ENCODE data around the gene CLDND1. TPM values are rescaled to one million over a fixed set of nuclear protein-coding genes. Genes with fewer than 3 reads are reported as not detected.

The CLDND1 gene
- total and polyA plus RNA-seq, 3 donors from 2014 or later, result 150 to 207 (median 162) TPM

DNA sequence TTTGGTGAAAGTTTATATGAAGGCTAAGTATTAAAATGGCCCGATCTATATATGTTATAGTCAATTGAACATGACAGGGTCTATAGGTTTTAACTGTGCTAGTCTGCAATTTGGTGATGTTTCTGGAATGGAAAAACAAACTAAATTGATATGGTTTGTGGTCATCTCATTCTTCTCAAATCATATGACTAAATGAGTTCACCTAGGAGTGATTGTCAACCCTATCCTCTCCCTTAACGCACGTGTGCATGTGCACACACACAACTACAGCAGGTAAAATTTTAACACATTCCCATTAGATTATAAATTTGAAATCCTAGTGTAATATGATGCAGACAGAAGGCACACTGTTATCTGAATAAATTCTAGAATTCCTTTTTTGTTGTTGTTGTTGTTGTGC lies 9.0 kb downstream of the CLDND1 start:
- H3K36me3 ChIP-seq (ENCODE audit: low read depth, missing control alignments), result no peaks in the 10 kb centered on the region
- 94 to 96% methylated on average over 3 of the region's 3 CpGs for WGBS, 2 donors

DNA sequence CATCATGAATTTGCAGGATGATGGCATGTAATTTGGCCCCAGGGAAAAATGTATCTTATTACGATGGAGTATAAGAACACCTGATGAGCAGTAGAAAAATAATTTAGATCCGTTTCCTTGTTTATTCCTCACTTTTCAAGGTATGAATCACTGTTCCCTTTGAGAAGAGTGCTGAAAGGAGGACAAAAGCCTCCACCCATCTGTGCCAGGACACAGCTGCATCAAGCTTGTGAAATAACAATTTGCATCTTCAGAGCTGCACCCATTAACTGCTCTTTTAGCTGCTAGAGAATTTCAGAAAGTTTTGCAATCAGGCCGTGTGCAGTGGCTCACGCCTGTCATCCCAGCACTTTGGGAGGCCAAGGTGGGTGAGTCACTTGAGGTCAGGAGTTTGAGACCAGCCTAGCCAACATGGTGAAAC lies 9.6 kb downstream of the CLDND1 start:
- no peaks in the 10 kb centered on the region for H3K4me1 ChIP-seq
- 87 to 89% methylated on average over 4 of the region's 4 CpGs for WGBS, 2 donors
- intact Hi-C loops (cut with DNase I; ENCODE audit: low total_unique reads), result no loop called here
- H3K27ac ChIP-seq, result no peak overlapping the region
- H3K4me3 ChIP-seq, result no peak overlapping the region
- no peaks in the 10 kb centered on the region for H3K9me3 ChIP-seq
- no peak for DNase-seq
- H3K36me3 ChIP-seq (ENCODE audit: low read depth, missing control alignments), result no peaks in the 10 kb centered on the region
- H3K27me3 ChIP-seq, result no peaks in the 10 kb centered on the region
- TF ChIP-seq, protein P1, sequence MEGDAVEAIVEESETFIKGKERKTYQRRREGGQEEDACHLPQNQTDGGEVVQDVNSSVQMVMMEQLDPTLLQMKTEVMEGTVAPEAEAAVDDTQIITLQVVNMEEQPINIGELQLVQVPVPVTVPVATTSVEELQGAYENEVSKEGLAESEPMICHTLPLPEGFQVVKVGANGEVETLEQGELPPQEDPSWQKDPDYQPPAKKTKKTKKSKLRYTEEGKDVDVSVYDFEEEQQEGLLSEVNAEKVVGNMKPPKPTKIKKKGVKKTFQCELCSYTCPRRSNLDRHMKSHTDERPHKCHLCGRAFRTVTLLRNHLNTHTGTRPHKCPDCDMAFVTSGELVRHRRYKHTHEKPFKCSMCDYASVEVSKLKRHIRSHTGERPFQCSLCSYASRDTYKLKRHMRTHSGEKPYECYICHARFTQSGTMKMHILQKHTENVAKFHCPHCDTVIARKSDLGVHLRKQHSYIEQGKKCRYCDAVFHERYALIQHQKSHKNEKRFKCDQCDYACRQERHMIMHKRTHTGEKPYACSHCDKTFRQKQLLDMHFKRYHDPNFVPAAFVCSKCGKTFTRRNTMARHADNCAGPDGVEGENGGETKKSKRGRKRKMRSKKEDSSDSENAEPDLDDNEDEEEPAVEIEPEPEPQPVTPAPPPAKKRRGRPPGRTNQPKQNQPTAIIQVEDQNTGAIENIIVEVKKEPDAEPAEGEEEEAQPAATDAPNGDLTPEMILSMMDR (IDR thresholded peaks at IDR 0.05), result no peak
- no peak for TF ChIP-seq POLR2A (IDR thresholded peaks at IDR 0.05)

More for the DNA sequence above, 9.0 kb downstream of the CLDND1 start:
- no peak for DNase-seq
- TF ChIP-seq, protein P1 (IDR thresholded peaks at IDR 0.05), result no peak
- no peak for TF ChIP-seq POLR2A (IDR thresholded peaks at IDR 0.05)
- H3K9me3 ChIP-seq, result no peaks in the 10 kb centered on the region
- no peak overlapping the region for H3K4me3 ChIP-seq
- no peak overlapping the region for H3K27ac ChIP-seq
- H3K27me3 ChIP-seq, result no peaks in the 10 kb centered on the region
- intact Hi-C loops (cut with DNase I; ENCODE audit: low total_unique reads), result no loop called here
- H3K4me1 ChIP-seq, result no peaks in the 10 kb centered on the region

DNA sequence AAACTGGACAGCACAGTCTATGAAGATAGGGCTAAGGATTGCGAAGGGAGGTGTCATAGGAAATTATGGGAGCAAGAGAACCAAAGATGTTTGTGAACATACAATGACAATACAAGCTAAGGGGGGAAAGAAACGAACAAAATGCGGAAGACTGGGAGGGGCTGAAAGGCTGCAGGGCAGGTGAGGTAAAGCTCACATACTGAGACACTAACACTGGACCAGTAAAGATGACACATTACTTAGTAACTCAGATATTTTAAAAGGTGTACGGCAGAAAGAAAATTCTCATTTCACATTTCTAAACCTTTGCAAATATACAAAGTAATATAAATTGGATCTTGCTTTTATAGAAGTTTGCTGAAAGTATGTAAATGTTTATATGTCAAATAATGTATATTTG lies 10.1 kb downstream of the CLDND1 start:
- Histone ChIP-seq H3K4me1 (no peaks in the 10 kb centered on the region), H3K9me3 (no peaks in the 10 kb centered on the region), H3K27me3 (no peaks in the 10 kb centered on the region), H3K4me3 (no peak overlapping the region), H3K27ac (no peak overlapping the region), H3K36me3 (ENCODE audit: low read depth, missing control alignments) (no peaks in the 10 kb centered on the region)
- TF ChIP-seq, protein P1 (IDR thresholded peaks at IDR 0.05), result no peak
- no peak for TF ChIP-seq POLR2A (IDR thresholded peaks at IDR 0.05)
- intact Hi-C loops (cut with DNase I; ENCODE audit: low total_unique reads), result no loop called here
- no peak for DNase-seq
- WGBS, 2 donors, result 87 to 90% methylated on average over 4 of the region's 4 CpGs

DNA sequence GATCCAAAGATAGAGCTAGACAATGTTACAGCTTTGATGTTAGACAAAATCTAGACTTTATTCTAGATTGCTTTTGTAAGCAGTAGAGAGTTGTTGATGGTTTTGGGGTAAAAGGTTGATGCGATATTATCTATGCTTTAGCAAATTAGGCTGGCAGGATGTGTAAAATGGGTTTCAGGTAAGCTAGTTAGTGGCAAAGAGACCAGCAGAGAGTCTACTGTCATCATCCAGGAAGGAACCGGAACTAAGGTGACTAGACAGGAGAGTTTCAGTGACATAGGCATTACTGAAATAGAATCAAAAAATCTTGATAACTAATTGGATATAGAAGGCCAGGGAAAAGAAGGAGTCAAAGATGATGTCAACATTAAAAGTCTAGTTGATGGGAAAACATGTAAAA lies 14.1 kb downstream of the CLDND1 start:
- 95% methylated on average over 2 of the region's 2 CpGs for WGBS, 2 donors
- H3K27ac ChIP-seq, result no peak overlapping the region
- no peaks in the 10 kb centered on the region for H3K4me1 ChIP-seq
- no peak overlapping the region for H3K4me3 ChIP-seq
- no peaks in the 10 kb centered on the region for H3K36me3 ChIP-seq (ENCODE audit: low read depth, missing control alignments)
- no peak for TF ChIP-seq POLR2A (IDR thresholded peaks at IDR 0.05)
- TF ChIP-seq, protein P1 (IDR thresholded peaks at IDR 0.05), result no peak
- no peaks in the 10 kb centered on the region for H3K27me3 ChIP-seq
- DNase-seq, result no peak
- H3K9me3 ChIP-seq, result no peaks in the 10 kb centered on the region
- intact Hi-C loops (cut with DNase I; ENCODE audit: low total_unique reads), result no loop called here

DNA sequence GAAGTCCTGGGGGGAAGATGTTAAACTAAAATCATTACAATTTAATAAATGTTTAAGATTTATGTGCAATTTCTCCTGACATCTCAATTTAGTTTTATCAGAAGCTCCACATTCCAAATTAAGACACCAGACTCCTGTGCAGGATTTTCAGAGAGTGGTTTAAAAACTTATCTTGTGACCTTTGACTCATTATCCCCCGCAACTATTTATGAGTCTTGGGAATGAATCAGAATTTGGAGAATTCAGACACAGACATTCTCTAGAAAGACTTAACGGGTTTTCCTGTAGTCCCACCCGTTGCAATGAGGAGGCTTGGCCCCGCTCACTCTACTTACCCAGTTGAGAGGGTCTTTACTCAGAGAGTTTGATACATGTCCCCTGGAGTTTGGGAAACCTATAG lies 18.2 kb downstream of the CLDND1 start:
- intact Hi-C loops (cut with DNase I; ENCODE audit: low total_unique reads), result no loop called here
- no peak for TF ChIP-seq POLR2A (IDR thresholded peaks at IDR 0.05)
- TF ChIP-seq, protein P1 (IDR thresholded peaks at IDR 0.05), result no peak
- WGBS, 2 donors, result 44 to 65% methylated on average over 4 of the region's 4 CpGs
- H3K27me3 ChIP-seq, result no peaks in the 10 kb centered on the region
- H3K4me1 ChIP-seq, result no peaks in the 10 kb centered on the region
- H3K36me3 ChIP-seq (ENCODE audit: low read depth, missing control alignments), result no peaks in the 10 kb centered on the region
- DNase-seq, result no peak
- no peaks in the 10 kb centered on the region for H3K9me3 ChIP-seq
- H3K4me3 ChIP-seq, result no peak overlapping the region
- H3K27ac ChIP-seq, result no peak overlapping the region

Data from testis (tissue), 3 donors.